Activated naive CD8-positive, alpha-beta T cell treated with anti-CD3 and anti-CD28 coated beads, Interleukin-2, amount 10 ng/mL, durations not matched to agents 7 days and 5 days (primary cell): ENCODE results near the gene ANOS1. TPM values are rescaled to one million over a fixed set of nuclear protein-coding genes. Genes with fewer than 3 reads are reported as not detected.
"Not testable (repeated sequence)": the region's sequence is repeated elsewhere in the genome, so short reads cannot be mapped to it uniquely, and the experiment has no call there.

Experiments used
- ATAC-seq: fragments of 150-1000 bp; cut with Tn5 transposase; one replicate; pipeline ENCODE4 v1.10.0; 2021; ENCODE audit warnings: low read depth, moderate library complexity
- POLR2A ChIA-PET: fragments of 350-600 bp; sonication (Branson Sonifier 250); formaldehyde crosslinking; loops from one replicate; lab custom pipeline; 2021; ENCODE audit warnings: antibody characterized with exemption; lab: Charles Lee
- DNase-seq: peaks from one replicate; pipeline ENCODE4 v3.0.0; 2021
- H3K27ac Mint-ChIP-seq: one replicate; pipeline ENCODE4 v1.8.0; 2022; ENCODE audit warnings: mild to moderate bottlenecking, mixed read lengths
- H3K27me3 Mint-ChIP-seq: one replicate; pipeline ENCODE4 v1.8.0; 2022; ENCODE audit warnings: mild to moderate bottlenecking, moderate library complexity, mixed read lengths
- H3K36me3 Mint-ChIP-seq: one replicate; pipeline ENCODE4 v1.8.0; 2021; ENCODE audit warnings: mild to moderate bottlenecking, mixed read lengths
- H3K4me1 Mint-ChIP-seq: one replicate; pipeline ENCODE4 v1.8.0; 2021; ENCODE audit warnings: mixed read lengths
- H3K4me3 Mint-ChIP-seq: one replicate; pipeline ENCODE4 v1.8.0; 2022; ENCODE audit warnings: mild to moderate bottlenecking, moderate library complexity, mixed read lengths
- H3K9me3 Mint-ChIP-seq: one replicate; pipeline ENCODE4 v1.8.0; 2021; ENCODE audit warnings: mixed read lengths
- total RNA-seq, 2 experiments: library from RNA; stranded (reverse); gene quantifications; one replicate each; pipeline ENCODE4 v1.2.3, GENCODE V29; 2021

The ANOS1 gene
- total RNA-seq: under 1 TPM in 1 of 2 experiments, not detected in 1; 0.08 TPM

GRCh38 chrX:8731559-8732395, at the start of gene ANOS1:
Gene ANOS1, minus strand, starts transcription at chrX:8732137. Its CDS starts 101 bp downstream, at chrX:8732036.
- Mint-ChIP-seq H3K36me3 (no peaks in the 10 kb centered on the region), H3K4me1 (no peaks in the 10 kb centered on the region), H3K27ac (no peak within 1 kb of the TSS), H3K27me3 (peaks cover 33% of the 10 kb centered on the region), H3K9me3 (no peaks in the 10 kb centered on the region), H3K4me3 (no peak within 1 kb of the TSS)
- no peak for DNase-seq
- no peak for ATAC-seq
- POLR2A ChIA-PET: no interaction called here

GRCh38 chrX:8773117-8773516, 41.2 kb upstream of the ANOS1 start:
- DNase-seq (no peak), ATAC-seq (no peak)
- peaks cover 1% of the 10 kb centered on the region for H3K9me3 Mint-ChIP-seq
- POLR2A ChIA-PET: no interaction called here
- no peaks in the 10 kb centered on the region for H3K36me3 Mint-ChIP-seq
- H3K27me3 Mint-ChIP-seq: peaks cover 4% of the 10 kb centered on the region
- no peaks in the 10 kb centered on the region for H3K4me1 Mint-ChIP-seq
- H3K4me3 Mint-ChIP-seq: no peak overlapping the region
- no peak overlapping the region for H3K27ac Mint-ChIP-seq

GRCh38 chrX:8760021-8760420, 28.1 kb upstream of the ANOS1 start:
- POLR2A ChIA-PET: no interaction called here
- Mint-ChIP-seq H3K4me3 (no peak overlapping the region), H3K36me3 (peaks cover 2% of the 10 kb centered on the region), H3K27me3 (peaks cover 2% of the 10 kb centered on the region), H3K27ac (no peak overlapping the region), H3K4me1 (peaks cover 1% of the 10 kb centered on the region), H3K9me3 (peaks cover 4% of the 10 kb centered on the region)
- DNase-seq (no peak), ATAC-seq (no peak)

- H3K27me3 Mint-ChIP-seq, DNase-seq, H3K9me3 Mint-ChIP-seq, ATAC-seq, POLR2A ChIA-PET, H3K4me1 Mint-ChIP-seq, H3K36me3 Mint-ChIP-seq, H3K27ac Mint-ChIP-seq, H3K4me3 Mint-ChIP-seq: not testable (repeated sequence)
These were observed 26.8 kb upstream of the ANOS1 start for GRCh38 chrX:8758706-8759105.

- DNase-seq, POLR2A ChIA-PET, H3K4me3 Mint-ChIP-seq, H3K27me3 Mint-ChIP-seq, H3K27ac Mint-ChIP-seq, H3K9me3 Mint-ChIP-seq, ATAC-seq, H3K4me1 Mint-ChIP-seq, H3K36me3 Mint-ChIP-seq: not testable (repeated sequence)
These were observed 25.9 kb upstream of the ANOS1 start for GRCh38 chrX:8757609-8758389.

- POLR2A ChIA-PET: no interaction called here
- Mint-ChIP-seq H3K27me3 (peaks cover 2% of the 10 kb centered on the region), H3K36me3 (peaks cover 2% of the 10 kb centered on the region), H3K9me3 (peaks cover 5% of the 10 kb centered on the region), H3K4me3 (no peak overlapping the region), H3K27ac (no peak overlapping the region), H3K4me1 (peaks cover 1% of the 10 kb centered on the region)
- DNase-seq: no peak
- ATAC-seq: no peak
These were observed 23.9 kb upstream of the ANOS1 start for GRCh38 chrX:8755813-8756212.

GRCh38 chrX:8755116-8755515, 23.2 kb upstream of the ANOS1 start:
- Mint-ChIP-seq H3K4me3 (no peak overlapping the region), H3K27me3 (peaks cover 2% of the 10 kb centered on the region), H3K27ac (no peak overlapping the region), H3K9me3 (peaks cover 5% of the 10 kb centered on the region), H3K4me1 (peaks cover 1% of the 10 kb centered on the region), H3K36me3 (peaks cover 2% of the 10 kb centered on the region)
- POLR2A ChIA-PET: no interaction called here
- no peak for ATAC-seq
- DNase-seq: no peak

- DNase-seq (no peak), ATAC-seq (no peak)
- Mint-ChIP-seq H3K36me3 (no peaks in the 10 kb centered on the region), H3K4me1 (no peaks in the 10 kb centered on the region), H3K27ac (no peak overlapping the region), H3K27me3 (peaks cover 3% of the 10 kb centered on the region), H3K4me3 (no peak overlapping the region), H3K9me3 (no peaks in the 10 kb centered on the region)
- POLR2A ChIA-PET: no interaction called here
These were observed 17.8 kb upstream of the ANOS1 start for GRCh38 chrX:8749697-8750096.

GRCh38 chrX:8748855-8749254, 16.9 kb upstream of the ANOS1 start:
- ATAC-seq (no peak), DNase-seq (no peak)
- POLR2A ChIA-PET: no interaction called here
- Mint-ChIP-seq H3K27ac (no peak overlapping the region), H3K9me3 (no peaks in the 10 kb centered on the region), H3K27me3 (peaks cover 3% of the 10 kb centered on the region), H3K4me3 (no peak overlapping the region), H3K36me3 (no peaks in the 10 kb centered on the region), H3K4me1 (no peaks in the 10 kb centered on the region)

- peak; percentile 59 for DNase-seq
- no peaks in the 10 kb centered on the region for H3K36me3 Mint-ChIP-seq
- no peaks in the 10 kb centered on the region for H3K4me1 Mint-ChIP-seq
- H3K4me3 Mint-ChIP-seq: no peak overlapping the region
- peaks cover 5% of the 10 kb centered on the region for H3K27me3 Mint-ChIP-seq
- no peak overlapping the region for H3K27ac Mint-ChIP-seq
- no peak for ATAC-seq
- POLR2A ChIA-PET: no interaction called here
- H3K9me3 Mint-ChIP-seq: no peaks in the 10 kb centered on the region
These were observed 11.3 kb upstream of the ANOS1 start for GRCh38 chrX:8743126-8743732.

- no peaks in the 10 kb centered on the region for H3K36me3 Mint-ChIP-seq
- peaks cover 5% of the 10 kb centered on the region for H3K27me3 Mint-ChIP-seq
- DNase-seq (no peak), ATAC-seq (no peak)
- no peak overlapping the region for H3K27ac Mint-ChIP-seq
- POLR2A ChIA-PET: no interaction called here
- H3K9me3 Mint-ChIP-seq: no peaks in the 10 kb centered on the region
- no peaks in the 10 kb centered on the region for H3K4me1 Mint-ChIP-seq
- H3K4me3 Mint-ChIP-seq: no peak overlapping the region
These were observed 10.0 kb upstream of the ANOS1 start for GRCh38 chrX:8741981-8742380.

GRCh38 chrX:8738588-8739189, 6.8 kb upstream of the ANOS1 start:
- no peak for ATAC-seq
- DNase-seq: no peak
- no peaks in the 10 kb centered on the region for H3K4me1 Mint-ChIP-seq
- POLR2A ChIA-PET: no interaction called here
- no peaks in the 10 kb centered on the region for H3K9me3 Mint-ChIP-seq
- H3K27me3 Mint-ChIP-seq: peaks cover 5% of the 10 kb centered on the region
- H3K4me3 Mint-ChIP-seq: no peak overlapping the region
- H3K36me3 Mint-ChIP-seq: no peaks in the 10 kb centered on the region
- no peak overlapping the region for H3K27ac Mint-ChIP-seq

- Mint-ChIP-seq H3K4me3 (no peak overlapping the region), H3K36me3 (no peaks in the 10 kb centered on the region), H3K9me3 (no peaks in the 10 kb centered on the region), H3K4me1 (no peaks in the 10 kb centered on the region), H3K27me3 (peaks cover 8% of the 10 kb centered on the region), H3K27ac (no peak overlapping the region)
- DNase-seq (no peak), ATAC-seq (no peak)
- POLR2A ChIA-PET: no interaction called here
These were observed 5.9 kb upstream of the ANOS1 start for GRCh38 chrX:8737883-8738282.
